Transverse colon (tissue), 4 donors: ENCODE measurements around the gene CCDC12.

Experiments used
- CTCF ChIP-seq, 5 experiments: fragments of 200-600 bp in 3 of 5; fragments of 450-650 bp in 2 of 5; sonication (generic) in 3 of 5; IDR thresholded peaks; 1 replicate in 2 of 5; 2 replicates in 3 of 5; pipeline ENCODE4 v1.5.1; 2016 to 2017; ENCODE audit warnings: antibody characterized with exemption in 5 of 5, inconsistent platforms in 3 of 5, mild to moderate bottlenecking in 2 of 5, moderate library complexity in 1 of 5
- EP300 ChIP-seq: sonication (generic); formaldehyde crosslinking; IDR thresholded peaks from one replicate; pipeline ENCODE4 v1.6.1; 2017; ENCODE audit warnings: antibody characterized with exemption, low read depth
- POLR2A ChIP-seq: fragments of 450-650 bp; IDR thresholded peaks from one replicate; pipeline ENCODE4 v1.6.1; 2016; ENCODE audit warnings: antibody characterized with exemption, mild to moderate bottlenecking, moderate library complexity
- POLR2AphosphoS5 ChIP-seq, 3 donors: sonication (generic); formaldehyde crosslinking; IDR thresholded peaks; one replicate each; pipeline ENCODE4 v1.6.1; 2016; ENCODE audit warnings: antibody characterized with exemption in 3 of 3

DNA sequence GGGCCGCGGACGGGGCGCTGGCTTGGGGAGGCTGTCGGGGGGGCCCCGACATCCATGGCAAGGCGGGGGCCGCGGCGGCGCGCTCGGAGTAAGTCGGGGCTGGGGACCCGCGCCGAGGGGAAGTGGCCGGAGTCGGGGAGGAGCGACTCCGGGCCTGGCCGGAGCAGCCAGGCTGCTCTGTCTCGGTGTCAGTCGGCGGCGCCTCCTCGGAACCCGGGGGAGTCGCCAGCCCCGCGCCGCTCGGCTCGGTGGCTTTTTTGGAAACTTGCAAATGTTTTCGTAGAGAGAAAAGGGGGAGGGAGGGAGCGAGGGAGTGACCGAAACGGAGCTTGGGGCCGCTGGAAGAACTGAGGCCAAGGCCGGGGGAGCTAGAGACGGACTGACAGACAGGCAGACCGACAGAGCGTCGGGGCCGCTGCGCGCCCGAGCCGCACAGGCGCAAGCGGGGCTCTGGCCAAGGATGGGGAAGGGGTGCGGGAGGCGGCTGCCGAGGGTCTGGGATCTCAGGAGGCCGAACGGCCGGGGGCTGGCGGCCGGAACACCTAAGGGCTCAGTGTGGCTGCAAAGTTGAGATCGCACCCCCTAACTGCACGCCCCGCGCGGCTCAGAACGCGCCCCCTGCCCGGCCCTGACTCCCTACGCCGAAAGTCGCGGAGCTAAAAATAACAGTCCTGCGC, 94.0 kb downstream of the CCDC12 start:
- TF ChIP-seq POLR2AphosphoS5 (IDR thresholded peaks at IDR 0.05) = no peak
- TF ChIP-seq EP300 = no peak
- TF ChIP-seq CTCF (IDR thresholded peaks at IDR 0.05) = no peak
- TF ChIP-seq POLR2A = no peak
